ENCODE results near the gene GLIS2.

GLIS2 gene

DNA sequence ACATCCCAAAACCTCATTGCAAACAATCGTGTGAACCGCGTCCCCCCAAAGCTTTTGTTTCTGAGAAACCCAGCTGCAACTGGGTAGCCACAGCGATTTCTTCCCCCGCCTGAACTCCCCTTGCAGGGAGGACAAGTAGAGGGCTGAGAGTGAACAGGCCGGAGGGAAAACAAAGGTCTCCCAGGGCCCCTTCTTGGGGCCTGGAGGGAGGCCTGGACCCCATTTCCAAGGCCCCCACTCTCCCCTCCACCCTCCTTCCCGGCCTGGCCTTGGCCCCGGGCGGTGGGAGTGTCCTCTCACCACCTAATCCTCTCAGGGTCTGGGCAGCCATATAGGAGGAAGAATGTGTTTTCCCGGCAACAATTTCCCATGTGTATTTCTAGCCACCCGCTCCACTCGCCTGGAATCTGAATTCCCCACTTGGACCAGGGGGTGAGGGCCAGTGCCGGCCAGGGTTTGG, 2.6 kb downstream of the GLIS2 start:
- CTCF ChIA-PET, result interaction anchor here (1.1 kb wide), 1 partner anchor 12 kb away, joined by 3 read pairs; no protein-coding TSS in a partner anchor
- Histone ChIP-seq H3K9me3 (ENCODE audit: control insufficient read depth, insufficient read depth, low read depth, low read length) (no peaks in the 10 kb centered on the region), H3K4me3 (ENCODE audit: low read depth, low read length) (no peak overlapping the region), H3K4me1 (ENCODE audit: control insufficient read depth, insufficient read depth, low read length) (peaks cover 4% of the 10 kb centered on the region; the same call in 1 of the 2 replicates), H3K36me3 (ENCODE audit: control insufficient read depth in 2 of 2, insufficient read depth in 1 of 2, low read length in 2 of 2) (no peaks in the 10 kb centered on the region), H3K27ac (ENCODE audit: extremely low read depth, low read depth, low read length) (no peak overlapping the region)
- POLR2A ChIA-PET, result interaction anchor here (0.6 kb wide), 1 partner anchor 17 kb away, joined by 3 read pairs; no protein-coding TSS in a partner anchor
- TF ChIP-seq ZNF26 (tag by site-specific recombination; IDR thresholded peaks at IDR 0.05), result no peak
- 0 out of 2 replicates have a peak, but pooled peaks have one; percentile 15 for TF ChIP-seq PATZ1 (tag by site-specific recombination; IDR thresholded peaks at IDR 0.05)
- no peak for TF ChIP-seq ZNF140 (tag by site-specific recombination; IDR thresholded peaks at IDR 0.05)
- TF ChIP-seq ZBTB20 (tag by site-specific recombination; IDR thresholded peaks at IDR 0.05), result peak; percentile 80

- Histone ChIP-seq H3K4me3 (ENCODE audit: low read depth, low read length) (no peak overlapping the region), H3K4me1 (ENCODE audit: control insufficient read depth, insufficient read depth, low read length) (peaks cover 4% of the 10 kb centered on the region; the same call in 1 of the 2 replicates), H3K36me3 (ENCODE audit: control insufficient read depth in 2 of 2, insufficient read depth in 1 of 2, low read length in 2 of 2) (no peaks in the 10 kb centered on the region), H3K9me3 (ENCODE audit: control insufficient read depth, insufficient read depth, low read depth, low read length) (no peaks in the 10 kb centered on the region), H3K27ac (ENCODE audit: extremely low read depth, low read depth, low read length) (no peak overlapping the region)
- TF ChIP-seq HOXA7 (CRISPR knock-in tag; IDR thresholded peaks at IDR 0.05; ENCODE audit: borderline replicate concordance) (no peak), ZNF350 (tag by site-specific recombination; IDR thresholded peaks at IDR 0.05) (no peak), ZNF571 (tag by site-specific recombination; IDR thresholded peaks at IDR 0.05) (no peak), ZNF174 (tag by site-specific recombination; IDR thresholded peaks at IDR 0.05) (no peak), PATZ1 (tag by site-specific recombination; IDR thresholded peaks at IDR 0.05) (0 out of 2 replicates have a peak, but pooled peaks have one; percentile 3), TCF7L2 (IDR thresholded peaks at IDR 0.05; ENCODE audit: borderline replicate concordance, low read depth, low read length) (no peak), ZNF580 (tag by site-specific recombination; IDR thresholded peaks at IDR 0.05) (no peak), AEBP2 (tag by site-specific recombination; IDR thresholded peaks at IDR 0.05; ENCODE audit: borderline replicate concordance) (no peak), GLIS1 (tag by site-specific recombination; IDR thresholded peaks at IDR 0.05) (0 out of 2 replicates have a peak, but pooled peaks have one; percentile 24)
- TF ChIP-seq, protein P1, sequence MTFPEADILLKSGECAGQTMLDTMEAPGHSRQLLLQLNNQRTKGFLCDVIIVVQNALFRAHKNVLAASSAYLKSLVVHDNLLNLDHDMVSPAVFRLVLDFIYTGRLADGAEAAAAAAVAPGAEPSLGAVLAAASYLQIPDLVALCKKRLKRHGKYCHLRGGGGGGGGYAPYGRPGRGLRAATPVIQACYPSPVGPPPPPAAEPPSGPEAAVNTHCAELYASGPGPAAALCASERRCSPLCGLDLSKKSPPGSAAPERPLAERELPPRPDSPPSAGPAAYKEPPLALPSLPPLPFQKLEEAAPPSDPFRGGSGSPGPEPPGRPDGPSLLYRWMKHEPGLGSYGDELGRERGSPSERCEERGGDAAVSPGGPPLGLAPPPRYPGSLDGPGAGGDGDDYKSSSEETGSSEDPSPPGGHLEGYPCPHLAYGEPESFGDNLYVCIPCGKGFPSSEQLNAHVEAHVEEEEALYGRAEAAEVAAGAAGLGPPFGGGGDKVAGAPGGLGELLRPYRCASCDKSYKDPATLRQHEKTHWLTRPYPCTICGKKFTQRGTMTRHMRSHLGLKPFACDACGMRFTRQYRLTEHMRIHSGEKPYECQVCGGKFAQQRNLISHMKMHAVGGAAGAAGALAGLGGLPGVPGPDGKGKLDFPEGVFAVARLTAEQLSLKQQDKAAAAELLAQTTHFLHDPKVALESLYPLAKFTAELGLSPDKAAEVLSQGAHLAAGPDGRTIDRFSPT (tag by site-specific recombination; IDR thresholded peaks at IDR 0.05), result no peak
- CTCF ChIA-PET, result interaction anchor here (1.1 kb wide), 1 partner anchor 11 kb away, joined by 3 read pairs; no protein-coding TSS in a partner anchor
- POLR2A ChIA-PET, result no interaction called here
Measured at GRCh38 chr16:4318967-4319366, 3.1 kb downstream of the GLIS2 start.
